Measurements from ENCODE around the gene HPCA. TPM values are rescaled to one million over a fixed set of nuclear protein-coding genes. Genes with fewer than 3 reads are reported as not detected.
A peak's percentile ranks its signal among the peaks of the same experiment; 100 is the strongest.

The HPCA gene
- total RNA-seq, 2 donors from 2014 or later = not detected

- Histone ChIP-seq H3K27ac (no peak overlapping the region), H3K9me3 (no peaks in the 10 kb centered on the region), H3K27me3 (replicated peaks; ENCODE audit: insufficient read depth) (peaks cover 6% of the 10 kb centered on the region), H3K4me1 (ENCODE audit: control insufficient read depth in 1 of 2, low read depth in 2 of 2) (peaks cover 1 to 18% of the 10 kb centered on the region in 2 donors), H3K36me3 (no peaks in the 10 kb centered on the region), H3K4me3 (no peak overlapping the region)
- DNase-seq (ENCODE audit: low spot score) (no peak), ATAC-seq (ENCODE audit: insufficient number of reproducible peaks, low FRiP score, low read depth) (no peak)
- TF ChIP-seq CTCF (IDR thresholded peaks at IDR 0.05) = no peak
Observed at GRCh38 chr1:32891241-32891570, 4.9 kb downstream of the HPCA start.

DNA sequence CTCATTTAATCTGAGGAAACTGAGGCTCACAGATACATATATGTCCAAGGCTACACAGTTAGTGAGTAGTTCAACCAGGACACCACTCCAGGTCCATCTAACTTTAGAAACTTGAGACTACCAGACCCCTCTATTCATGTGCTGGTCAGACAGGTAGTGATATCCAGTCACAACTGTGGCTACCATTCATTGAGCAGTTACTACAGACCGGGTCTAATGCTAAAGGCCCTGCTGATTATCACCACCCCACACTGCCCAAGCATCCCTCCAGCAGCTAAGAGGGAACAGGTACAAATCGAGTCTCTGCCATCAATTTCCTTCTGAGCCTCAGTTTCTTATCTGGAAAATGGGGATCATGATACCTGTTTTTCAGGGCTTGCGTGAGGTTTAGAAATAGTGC, 5.3 kb downstream of the HPCA start:
- Histone ChIP-seq H3K9me3 (no peaks in the 10 kb centered on the region), H3K27me3 (replicated peaks; ENCODE audit: insufficient read depth) (peaks cover 6% of the 10 kb centered on the region), H3K4me1 (ENCODE audit: control insufficient read depth in 1 of 2, low read depth in 2 of 2) (peaks cover 0 to 14% of the 10 kb centered on the region in 2 donors), H3K36me3 (no peaks in the 10 kb centered on the region), H3K27ac (no peak overlapping the region), H3K4me3 (no peak overlapping the region)
- DNase-seq (ENCODE audit: low spot score) (no peak), ATAC-seq (ENCODE audit: insufficient number of reproducible peaks, low FRiP score, low read depth) (no peak)
- no peak for TF ChIP-seq CTCF (IDR thresholded peaks at IDR 0.05)

DNA sequence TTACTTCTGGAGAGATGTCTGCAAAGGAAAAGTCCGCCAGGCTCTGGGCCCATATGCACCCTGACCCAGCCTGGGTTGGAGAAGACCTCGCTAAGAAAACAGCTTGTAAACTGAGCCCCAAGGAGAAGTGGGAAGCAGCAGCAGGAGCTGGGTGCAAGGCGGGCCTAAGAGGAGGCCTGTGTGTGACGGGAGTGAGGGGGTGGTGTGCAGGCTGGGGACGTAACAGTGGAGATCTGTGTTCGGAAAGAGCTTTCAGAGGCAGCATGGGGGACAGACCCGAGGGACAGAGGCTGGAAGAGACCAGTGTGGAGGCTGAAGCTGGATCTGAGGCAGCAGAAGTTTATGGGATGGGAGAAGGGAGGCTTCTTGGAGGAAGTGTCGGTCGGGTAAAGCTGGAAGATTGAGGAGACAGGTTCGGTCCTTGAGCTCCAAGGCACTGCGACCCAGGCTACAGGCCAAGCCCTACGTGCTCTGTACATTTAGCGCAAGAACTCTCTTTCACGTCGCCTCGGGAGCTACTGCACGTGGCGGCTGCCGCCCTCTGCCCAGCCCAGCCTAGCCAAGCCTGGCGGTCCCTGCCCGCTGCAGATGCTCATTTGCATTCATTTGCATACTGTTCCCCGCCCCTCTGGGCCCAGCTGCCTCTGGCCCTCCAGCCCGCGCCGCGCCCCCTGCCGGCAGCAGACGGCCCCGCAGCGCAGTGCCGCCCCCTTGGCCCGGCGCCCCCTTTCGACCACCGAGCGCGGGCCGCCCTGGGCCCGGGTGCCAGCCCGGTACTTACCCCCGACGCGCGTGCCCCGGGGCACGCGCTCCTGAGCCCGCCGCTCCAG, 6.3 kb downstream of the HPCA start:
- Histone ChIP-seq H3K27me3 (replicated peaks; ENCODE audit: insufficient read depth) (no peaks in the 10 kb centered on the region), H3K4me3 (peak overlapping the region; percentile 66), H3K9me3 (no peaks in the 10 kb centered on the region), H3K27ac (no peak overlapping the region), H3K4me1 (ENCODE audit: control insufficient read depth in 1 of 2, low read depth in 2 of 2) (peaks cover 0 to 14% of the 10 kb centered on the region in 2 donors), H3K36me3 (no peaks in the 10 kb centered on the region)
- peak; percentile 27 for TF ChIP-seq CTCF (IDR thresholded peaks at IDR 0.05)
- DNase-seq (ENCODE audit: low spot score) = no peak
- ATAC-seq (ENCODE audit: insufficient number of reproducible peaks, low FRiP score, low read depth) = no peak

DNA sequence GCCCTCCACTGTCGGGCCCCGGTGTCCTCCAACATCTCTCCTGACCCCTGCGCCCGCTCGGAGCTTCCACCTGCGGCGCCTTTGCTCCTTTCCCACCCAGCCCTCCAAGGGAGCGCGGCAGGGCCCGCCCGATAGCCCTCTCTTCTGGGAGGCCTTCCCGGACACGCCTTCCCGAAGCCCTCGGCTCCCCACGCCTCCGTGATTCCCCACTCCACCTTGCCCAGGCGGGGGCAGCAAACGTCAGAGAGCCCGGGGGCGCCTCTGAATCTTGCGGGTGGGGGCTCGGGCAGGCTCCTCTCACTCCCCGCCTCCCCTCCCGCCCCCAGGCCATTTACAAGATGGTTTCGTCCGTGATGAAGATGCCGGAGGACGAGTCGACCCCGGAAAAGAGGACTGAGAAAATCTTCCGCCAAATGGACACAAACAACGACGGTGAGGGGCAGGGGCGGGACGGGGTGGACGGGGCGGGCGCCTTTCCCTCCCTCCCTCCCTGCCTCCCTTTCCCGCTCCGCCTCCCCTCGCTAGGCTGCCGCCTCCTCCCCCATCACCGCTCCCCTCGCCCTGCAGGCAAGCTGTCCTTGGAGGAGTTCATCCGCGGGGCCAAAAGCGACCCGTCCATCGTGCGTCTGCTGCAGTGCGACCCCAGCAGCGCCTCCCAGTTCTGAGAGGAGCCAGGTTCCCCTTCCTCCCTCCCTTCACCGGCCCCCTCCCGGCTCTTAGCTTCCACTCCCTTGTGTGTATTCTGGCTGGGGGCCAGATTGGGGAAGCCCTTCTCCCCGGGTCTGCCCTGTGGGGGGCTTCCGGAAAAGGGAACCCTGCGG, 7.1 kb downstream of the HPCA start:
- ATAC-seq (ENCODE audit: insufficient number of reproducible peaks, low FRiP score, low read depth) (no peak), DNase-seq (ENCODE audit: low spot score) (no peak)
- Histone ChIP-seq H3K9me3 (no peaks in the 10 kb centered on the region), H3K4me3 (peak overlapping the region; percentile 66), H3K27me3 (replicated peaks; ENCODE audit: insufficient read depth) (no peaks in the 10 kb centered on the region), H3K4me1 (ENCODE audit: control insufficient read depth in 1 of 2, low read depth in 2 of 2) (peaks cover 0 to 14% of the 10 kb centered on the region in 2 donors), H3K36me3 (no peaks in the 10 kb centered on the region), H3K27ac (no peak overlapping the region)
- TF ChIP-seq CTCF (IDR thresholded peaks at IDR 0.05) = no peak

- no peak overlapping the region for H3K4me3 ChIP-seq
- H3K36me3 ChIP-seq = no peaks in the 10 kb centered on the region
- H3K4me1 ChIP-seq (ENCODE audit: control insufficient read depth in 1 of 2, low read depth in 2 of 2) = peaks cover 0 to 14% of the 10 kb centered on the region in 2 donors
- H3K9me3 ChIP-seq = no peaks in the 10 kb centered on the region
- no peak for TF ChIP-seq CTCF (IDR thresholded peaks at IDR 0.05)
- ATAC-seq (ENCODE audit: insufficient number of reproducible peaks, low FRiP score, low read depth) = no peak
- no peak for DNase-seq (ENCODE audit: low spot score)
- H3K27ac ChIP-seq = no peak overlapping the region
- no peaks in the 10 kb centered on the region for H3K27me3 ChIP-seq (replicated peaks; ENCODE audit: insufficient read depth)
Observed at GRCh38 chr1:32894019-32894600, 7.8 kb downstream of the HPCA start.

Data from thoracic aorta (tissue), 2 donors.